Neural crest cell (in vitro differentiated cells): ENCODE results near the gene CLTB. TPM values are rescaled to one million over a fixed set of nuclear protein-coding genes. Genes with fewer than 3 reads are reported as not detected.
"Not testable (repeated sequence)": the region's sequence is repeated elsewhere in the genome, so short reads cannot be mapped to it uniquely, and the experiment has no call there.

ENCODE experiments used
- DNase-seq: peaks from one replicate; pipeline ENCODE4 v3.0.0; 2021; ENCODE audit warnings: low read depth, mixed read lengths, low spot score
- H3K27ac Mint-ChIP-seq: one replicate; pipeline ENCODE4 v1.8.0; 2021; ENCODE audit warnings: mild to moderate bottlenecking, mixed read lengths; ENCODE audit not compliant: unreplicated experiment
- H3K27me3 Mint-ChIP-seq: 2 replicates; pipeline ENCODE4 v1.8.0; 2021; ENCODE audit warnings: low read depth, mild to moderate bottlenecking, mixed read lengths
- H3K36me3 Mint-ChIP-seq: 2 replicates; pipeline ENCODE4 v1.8.0; 2021; ENCODE audit warnings: low read depth, mild to moderate bottlenecking, mixed read lengths
- H3K4me1 Mint-ChIP-seq: 2 replicates; pipeline ENCODE4 v1.8.0; 2021; ENCODE audit warnings: mixed read lengths
- H3K4me3 Mint-ChIP-seq: one replicate; pipeline ENCODE4 v1.8.0; 2021; ENCODE audit warnings: mild to moderate bottlenecking, mixed read lengths
- H3K9me3 Mint-ChIP-seq: 2 replicates; pipeline ENCODE4 v1.8.0; 2021; ENCODE audit warnings: mixed read lengths
- CTCF ChIP-seq: fragments of 200-600 bp; sonication (generic); conservative IDR thresholded peaks from 2 replicates; pipeline ENCODE4 v1.5.0; 2021; ENCODE audit warnings: antibody characterized with exemption, mild to moderate bottlenecking
- total RNA-seq: library from RNA; stranded (reverse); gene quantifications from 2 replicates; pipeline ENCODE4 v1.2.1, GENCODE V29; 2021

CLTB gene
- total RNA-seq, 1 donor from 2014 or later, result 31.6 TPM

- peaks cover 8% of the 10 kb centered on the region for H3K4me1 Mint-ChIP-seq
- no peak for TF ChIP-seq CTCF
These were observed 5.7 kb downstream of the CLTB start for GRCh38 chr5:176410486-176411180.

GRCh38 chr5:176409765-176410164, 6.6 kb downstream of the CLTB start:
- no peak overlapping the region for H3K27ac Mint-ChIP-seq
- no peak for DNase-seq
- no peaks in the 10 kb centered on the region for H3K36me3 Mint-ChIP-seq
- H3K9me3 Mint-ChIP-seq, result no peaks in the 10 kb centered on the region
- TF ChIP-seq CTCF, result no peak
- H3K4me1 Mint-ChIP-seq, result peaks cover 3% of the 10 kb centered on the region
- H3K4me3 Mint-ChIP-seq, result no peak overlapping the region
- no peaks in the 10 kb centered on the region for H3K27me3 Mint-ChIP-seq

More at GRCh38 chr5:176410486-176411180, 5.7 kb downstream of the CLTB start:
- no peak for DNase-seq
- Mint-ChIP-seq H3K9me3 (no peaks in the 10 kb centered on the region), H3K27me3 (no peaks in the 10 kb centered on the region), H3K36me3 (no peaks in the 10 kb centered on the region), H3K27ac (no peak overlapping the region), H3K4me3 (no peak overlapping the region)

GRCh38 chr5:176408590-176408989, 7.7 kb downstream of the CLTB start:
- TF ChIP-seq CTCF, result no peak
- Mint-ChIP-seq H3K9me3 (no peaks in the 10 kb centered on the region), H3K27me3 (no peaks in the 10 kb centered on the region)

GRCh38 chr5:176408252-176408573, 8.1 kb downstream of the CLTB start:
- H3K9me3 Mint-ChIP-seq, DNase-seq, H3K27ac Mint-ChIP-seq, H3K27me3 Mint-ChIP-seq, H3K4me3 Mint-ChIP-seq, H3K36me3 Mint-ChIP-seq, H3K4me1 Mint-ChIP-seq: not testable (repeated sequence)

More at GRCh38 chr5:176408590-176408989, 7.7 kb downstream of the CLTB start:
- DNase-seq, result no peak
- Mint-ChIP-seq H3K4me1 (no peaks in the 10 kb centered on the region), H3K27ac (no peak overlapping the region), H3K4me3 (no peak overlapping the region), H3K36me3 (no peaks in the 10 kb centered on the region)

GRCh38 chr5:176407456-176408251, 8.7 kb downstream of the CLTB start:
- Mint-ChIP-seq H3K27ac (no peak overlapping the region), H3K4me3 (no peak overlapping the region), H3K27me3 (no peaks in the 10 kb centered on the region), H3K9me3 (no peaks in the 10 kb centered on the region), H3K4me1 (no peaks in the 10 kb centered on the region), H3K36me3 (no peaks in the 10 kb centered on the region)
- no peak for DNase-seq
- TF ChIP-seq CTCF, result no peak

- H3K27me3 Mint-ChIP-seq, result no peaks in the 10 kb centered on the region
- DNase-seq, result no peak
These were observed 9.8 kb downstream of the CLTB start for GRCh38 chr5:176406436-176407052.

More at GRCh38 chr5:176406436-176407052, 9.8 kb downstream of the CLTB start:
- no peak overlapping the region for H3K27ac Mint-ChIP-seq
- no peak overlapping the region for H3K4me3 Mint-ChIP-seq
- no peak for TF ChIP-seq CTCF
- no peaks in the 10 kb centered on the region for H3K36me3 Mint-ChIP-seq
- no peaks in the 10 kb centered on the region for H3K4me1 Mint-ChIP-seq
- no peaks in the 10 kb centered on the region for H3K9me3 Mint-ChIP-seq
